GDM1 (cell line): ENCODE results near the gene GDPD2.

Experiments
- DNase-seq: peaks from one replicate; lab custom pipeline; 2025; lab: John Stamatoyannopoulos, UW

GDPD2 gene

GRCh38 chrX:70476166-70476933 lies 53.2 kb downstream of the GDPD2 start:
- no peak for DNase-seq

- peak; percentile 4 for DNase-seq
Observed at GRCh38 chrX:70476934-70477733, 54.0 kb downstream of the GDPD2 start.

- no peak for DNase-seq
Observed at GRCh38 chrX:70477734-70478075, 54.6 kb downstream of the GDPD2 start.

GRCh38 chrX:70478526-70479245 lies 55.6 kb downstream of the GDPD2 start:
- no peak for DNase-seq

- no peak for DNase-seq
Observed at GRCh38 chrX:70479247-70479921, 56.3 kb downstream of the GDPD2 start.

- DNase-seq: no peak
Observed at GRCh38 chrX:70479922-70480659, 57.0 kb downstream of the GDPD2 start.

- no peak for DNase-seq
Observed at GRCh38 chrX:70480660-70481018, 57.5 kb downstream of the GDPD2 start.

- DNase-seq: no peak
Observed at GRCh38 chrX:70481471-70482270, 58.6 kb downstream of the GDPD2 start.

GRCh38 chrX:70482300-70482699 lies 59.2 kb downstream of the GDPD2 start:
- DNase-seq: no peak
